GM12874 (cell line): Measurements from ENCODE around the gene STARD7.

Source experiments
- TF ChIP-seq, protein P1 (sequence below): IDR thresholded peaks from 2 replicates; pipeline ENCODE4 v1.5.1; 2011; ENCODE audit warnings: low read depth, mild to moderate bottlenecking, control low read depth, low read length, moderate library complexity; ENCODE audit not compliant: insufficient read depth

STARD7 gene

DNA sequence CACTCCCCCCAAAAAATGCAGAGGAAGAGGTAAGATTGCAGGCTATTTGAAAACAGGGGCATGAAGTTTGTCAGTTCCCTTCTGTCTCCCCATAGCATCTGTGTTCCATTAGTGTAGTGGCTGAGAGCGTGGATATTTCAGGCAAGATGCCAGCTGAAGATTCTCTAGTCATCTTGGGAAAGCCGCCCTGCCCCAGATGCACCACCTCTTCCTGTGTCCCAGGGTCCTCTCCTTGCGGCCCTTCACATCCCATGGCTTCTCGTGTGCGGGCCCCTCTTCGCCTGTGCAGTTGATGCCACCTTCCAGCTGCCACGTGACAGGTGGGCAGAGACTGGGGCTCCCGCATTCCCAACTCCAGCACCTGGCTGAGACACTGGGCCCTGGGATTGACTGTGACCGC is 41.0 kb upstream of the STARD7 start:
- TF ChIP-seq, protein P1, sequence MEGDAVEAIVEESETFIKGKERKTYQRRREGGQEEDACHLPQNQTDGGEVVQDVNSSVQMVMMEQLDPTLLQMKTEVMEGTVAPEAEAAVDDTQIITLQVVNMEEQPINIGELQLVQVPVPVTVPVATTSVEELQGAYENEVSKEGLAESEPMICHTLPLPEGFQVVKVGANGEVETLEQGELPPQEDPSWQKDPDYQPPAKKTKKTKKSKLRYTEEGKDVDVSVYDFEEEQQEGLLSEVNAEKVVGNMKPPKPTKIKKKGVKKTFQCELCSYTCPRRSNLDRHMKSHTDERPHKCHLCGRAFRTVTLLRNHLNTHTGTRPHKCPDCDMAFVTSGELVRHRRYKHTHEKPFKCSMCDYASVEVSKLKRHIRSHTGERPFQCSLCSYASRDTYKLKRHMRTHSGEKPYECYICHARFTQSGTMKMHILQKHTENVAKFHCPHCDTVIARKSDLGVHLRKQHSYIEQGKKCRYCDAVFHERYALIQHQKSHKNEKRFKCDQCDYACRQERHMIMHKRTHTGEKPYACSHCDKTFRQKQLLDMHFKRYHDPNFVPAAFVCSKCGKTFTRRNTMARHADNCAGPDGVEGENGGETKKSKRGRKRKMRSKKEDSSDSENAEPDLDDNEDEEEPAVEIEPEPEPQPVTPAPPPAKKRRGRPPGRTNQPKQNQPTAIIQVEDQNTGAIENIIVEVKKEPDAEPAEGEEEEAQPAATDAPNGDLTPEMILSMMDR = no peak

DNA sequence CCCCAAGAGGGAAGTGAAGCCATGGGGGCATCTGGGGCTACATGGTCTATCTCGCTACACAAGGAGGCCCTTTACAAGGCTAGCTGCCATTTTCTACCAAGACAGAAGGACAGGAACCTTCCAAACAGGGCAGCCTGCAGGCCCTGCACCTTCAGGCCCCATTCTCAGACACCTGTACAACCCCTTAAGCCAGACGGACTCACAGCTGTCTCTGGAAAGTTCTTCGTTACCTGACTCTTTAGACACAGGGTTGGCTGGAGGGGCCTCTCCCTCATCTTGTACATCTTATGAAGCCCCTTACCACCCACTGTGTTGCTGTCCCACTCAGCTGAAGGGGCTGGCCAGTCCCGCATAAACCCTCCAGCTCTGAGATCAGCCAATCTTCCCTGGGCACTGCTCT is 40.0 kb upstream of the STARD7 start:
- TF ChIP-seq, protein P1 = no peak

DNA sequence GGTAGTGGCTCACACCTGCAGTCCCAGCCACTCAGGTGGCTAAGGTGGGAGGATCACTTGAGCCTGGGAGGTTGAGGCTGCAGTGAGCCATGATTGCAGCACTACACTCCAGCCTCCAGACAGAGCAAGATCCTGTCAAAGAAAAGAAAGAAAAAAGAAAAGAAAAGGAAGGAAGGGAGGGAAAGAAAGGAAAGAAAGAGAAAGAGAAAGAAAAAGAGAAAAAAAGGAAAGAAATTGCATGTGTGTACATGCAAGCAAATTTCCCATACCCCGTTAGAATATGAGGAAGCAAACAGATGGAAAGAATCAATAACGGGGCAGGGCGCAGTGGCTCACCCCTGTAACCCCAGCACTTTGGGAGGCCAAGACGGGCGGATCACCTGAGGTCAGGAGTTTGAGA is 39.3 kb upstream of the STARD7 start:
- TF ChIP-seq, protein P1 = no peak

DNA sequence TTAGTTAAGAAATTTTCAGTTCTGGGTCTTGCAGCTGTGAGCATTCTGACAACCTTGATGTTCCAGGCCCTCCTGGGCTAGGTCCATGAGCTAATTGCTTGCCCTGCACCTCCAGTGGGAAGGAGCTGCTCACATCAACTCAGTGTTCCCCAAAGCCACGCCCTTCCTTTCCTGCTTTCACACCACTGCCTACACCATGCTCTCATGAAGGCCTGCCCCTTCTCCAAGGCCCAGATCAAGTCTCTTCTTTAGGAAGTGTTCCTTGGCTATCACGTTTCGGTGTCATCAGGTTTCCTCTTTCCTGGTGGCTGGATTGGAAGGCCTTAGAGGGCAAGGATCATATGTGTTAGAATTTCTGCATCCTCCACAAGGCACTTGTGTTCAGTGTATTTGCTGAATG is 38.4 kb upstream of the STARD7 start:
- TF ChIP-seq, protein P1 = no peak

DNA sequence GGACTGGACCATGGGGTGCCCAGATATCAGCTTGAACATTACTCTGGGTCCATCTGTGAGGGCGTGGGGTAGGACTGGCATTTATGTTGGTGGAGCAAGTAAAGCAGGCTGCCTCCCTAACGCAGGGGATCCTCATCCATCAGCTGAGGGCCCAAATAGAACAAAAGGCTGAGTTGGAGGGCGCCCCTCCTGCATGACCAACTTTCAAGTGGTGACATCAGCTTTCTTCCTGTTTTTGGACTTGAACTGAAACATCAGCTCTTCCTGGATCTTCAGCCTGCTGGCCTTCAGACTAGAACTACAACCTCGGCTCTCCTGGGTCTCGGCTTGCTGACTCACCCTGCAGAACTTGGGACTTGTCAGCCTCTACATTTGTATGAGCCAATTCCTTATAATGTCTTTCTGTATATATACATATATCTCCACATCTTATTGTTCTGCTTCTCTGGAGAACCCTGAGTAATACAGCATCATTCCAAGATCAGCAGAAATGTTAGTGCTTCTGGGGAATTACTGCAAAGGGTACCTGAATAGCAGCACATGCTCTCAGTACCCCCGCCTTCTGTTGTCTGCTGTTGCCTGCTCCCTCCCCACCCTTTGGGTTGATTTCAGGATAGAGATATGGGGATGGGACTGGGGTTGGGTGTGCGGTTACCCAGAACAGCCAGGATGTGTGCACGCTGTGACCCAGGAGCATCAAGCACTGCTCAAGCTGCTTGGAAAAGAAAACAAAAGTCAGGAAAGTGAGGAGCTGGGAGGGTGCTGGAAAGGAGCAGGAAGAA is 37.2 kb upstream of the STARD7 start:
- TF ChIP-seq, protein P1 = no peak

DNA sequence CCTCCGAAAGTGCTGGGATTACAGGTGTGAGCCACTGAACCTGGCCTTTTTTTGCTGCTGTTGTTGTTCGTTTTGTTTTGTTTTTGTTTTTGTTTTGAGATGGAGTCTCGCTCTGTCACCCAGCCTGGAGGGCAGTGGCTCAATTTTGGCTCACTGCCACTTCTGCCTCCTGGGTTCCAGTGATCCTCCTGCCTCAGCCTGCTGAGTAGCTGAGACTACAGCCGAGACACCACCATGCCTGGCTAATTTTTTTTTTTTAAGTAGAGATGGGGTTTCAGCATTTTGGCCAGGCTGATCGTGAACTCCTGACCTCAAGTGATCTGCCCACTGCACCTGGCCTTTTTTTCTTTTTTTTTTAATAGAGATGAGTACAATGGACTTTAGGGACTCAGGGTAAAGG is 35.2 kb upstream of the STARD7 start:
- TF ChIP-seq, protein P1 = no peak

DNA sequence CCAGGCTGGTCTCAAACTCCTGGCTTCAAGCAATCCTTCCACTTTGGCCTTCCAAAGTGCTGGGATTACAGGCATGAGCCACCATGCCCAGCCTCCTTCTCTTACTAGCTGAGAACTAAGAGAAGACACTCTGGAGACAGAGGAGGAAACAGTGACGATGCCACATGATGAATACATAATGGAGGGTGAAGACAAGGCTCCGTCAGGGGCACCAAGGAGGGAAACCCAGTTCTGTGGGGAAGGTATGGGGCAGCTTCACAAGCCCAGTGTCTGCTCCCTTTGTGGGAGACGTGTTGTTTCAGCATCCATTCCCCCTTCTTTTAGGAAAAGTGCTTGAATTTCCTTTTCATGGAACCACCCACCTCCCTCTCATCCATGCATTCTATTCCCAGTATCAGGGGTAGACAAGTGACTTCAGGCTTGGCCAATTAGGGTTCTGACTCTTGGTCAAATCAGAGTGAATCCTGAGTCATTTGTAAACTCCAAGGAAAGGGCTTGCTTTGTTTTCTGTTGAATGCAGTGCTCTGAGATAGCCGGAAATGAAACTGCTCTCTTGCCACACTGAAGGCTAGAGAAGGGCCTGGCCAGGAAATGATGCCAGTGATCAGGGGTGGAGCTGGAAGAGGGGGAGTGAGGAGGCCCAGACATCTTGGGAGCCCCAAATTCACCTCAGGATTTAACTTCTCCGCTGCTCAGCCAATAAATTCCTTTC is 33.4 kb upstream of the STARD7 start:
- TF ChIP-seq, protein P1 = no peak
